ENCODE measurements around the gene KAT2B. TPM values are rescaled to one million over a fixed set of nuclear protein-coding genes. Genes with fewer than 3 reads are reported as not detected.

The KAT2B gene
- total and polyA plus RNA-seq, 2 of the 8 experiments (the other 6 are each of a cell fraction or from before 2014, with no cell fraction given), result 0.24 to 0.91 TPM

- Histone ChIP-seq H3K9me3 (ENCODE audit: insufficient read depth in 2 of 2, low read depth in 1 of 2, low read length in 1 of 2) (no peaks in the 10 kb centered on the region), H2BK15ac (ENCODE audit: low read length) (no peak overlapping the region), H3K27ac (ENCODE audit: low read depth, low read length) (no peak overlapping the region), H3K79me1 (ENCODE audit: low read depth, low read length) (no peaks in the 10 kb centered on the region), H3K4ac (replicated peaks; ENCODE audit: insufficient read length, low read depth, low read length) (no peak overlapping the region), H2BK120ac (replicated peaks; ENCODE audit: low read depth, low read length) (no peak overlapping the region), H3K36me3 (ENCODE audit: control insufficient read depth in 2 of 4, insufficient read depth in 4 of 4, low read length in 3 of 4) (no peaks in the 10 kb centered on the region), H3K23ac (ENCODE audit: insufficient read length) (no peak overlapping the region), H3K18ac (ENCODE audit: extremely low read depth, low read length) (no peak overlapping the region), H3K9ac (replicated peaks in 1 of 4; ENCODE audit: extremely low read depth in 1 of 4, low read depth in 3 of 4, low read length in 3 of 4) (no peak overlapping the region), H4K8ac (ENCODE audit: extremely low read depth, insufficient read depth, low read length) (no peak overlapping the region), H3K23me2 (ENCODE audit: low read depth, low read length) (no peaks in the 10 kb centered on the region), H3K4me2 (ENCODE audit: insufficient read depth in 1 of 2, low read depth in 2 of 2, low read length in 2 of 2) (no peak overlapping the region), H3K56ac (replicated peaks; ENCODE audit: insufficient read length, low read depth, low read length) (no peak overlapping the region), H3K4me3 (ENCODE audit: extremely low read depth in 1 of 4, insufficient read depth in 2 of 4, low read depth in 3 of 4, low read length in 4 of 4) (no peak overlapping the region), H2BK5ac (ENCODE audit: low read depth, low read length) (no peak overlapping the region), H3K14ac (ENCODE audit: insufficient read length) (no peak overlapping the region), H4K5ac (ENCODE audit: insufficient read length, low read depth, low read length) (no peak overlapping the region), H3K79me2 (ENCODE audit: control insufficient read depth in 1 of 2, insufficient read depth in 2 of 2, low read length in 2 of 2) (no peaks in the 10 kb centered on the region), H2BK20ac (ENCODE audit: low read length) (no peak overlapping the region), H2BK12ac (ENCODE audit: low read depth, low read length) (no peak overlapping the region), H2AFZ (ENCODE audit: low read length) (no peak overlapping the region), H4K91ac (replicated peaks; ENCODE audit: insufficient read length, low read length) (no peak overlapping the region), H3K27me3 (replicated peaks in 1 of 4; ENCODE audit: control insufficient read depth in 3 of 4, extremely low read depth in 1 of 4, insufficient read depth in 3 of 4, low read length in 3 of 4) (peaks cover 0 to 5% (median 2%) of the 10 kb centered on the region in 4 experiments; a peak in 3 of 7 replicates), H3K4me1 (replicated peaks in 1 of 4; ENCODE audit: control insufficient read depth in 3 of 4, insufficient read depth in 4 of 4, low read length in 3 of 4) (peaks cover 0 to 2% (median 0%) of the 10 kb centered on the region in 4 experiments; a peak in 1 of 7 replicates), H4K20me1 (replicated peaks in 1 of 2; ENCODE audit: control insufficient read depth in 1 of 2, insufficient read depth in 2 of 2, low read length in 2 of 2) (no peaks in the 10 kb centered on the region), H2AK5ac (ENCODE audit: low read depth, low read length) (no peak overlapping the region)
- ChIA-PET CTCF (ENCODE audit: partially characterized antibody) (interaction anchor here (1.3 kb wide), 1 partner anchor 180 kb away, joined by 4 read pairs; no protein-coding TSS in a partner anchor), POLR2A (ENCODE audit: partially characterized antibody) (no interaction called here)
- FAIRE-seq (no peak), DNase-seq (ENCODE audit: low read depth in 1 of 2, low spot score in 2 of 2) (no peak)
- WGBS, 2 experiments (ENCODE audit: extremely low coverage in 1 of 2, insufficient coverage in 1 of 2, insufficient read length in 1 of 2, insufficient replicate concordance in 2 of 2, low coverage in 1 of 2, low lambda C conversion rate in 2 of 2, missing lambda C conversion rate in 1 of 2), result 73% methylated on average over 3 of the region's 3 CpGs; no CpG with 5 or more reads in 1 of the 2 experiments
- TF ChIP-seq POLR2A (IDR thresholded peaks at IDR 0.05; ENCODE audit: control extremely low read depth in 1 of 2, low read depth in 2 of 2, low read length in 2 of 2), result no peak
- no peak for TF ChIP-seq TAF1 (IDR thresholded peaks at IDR 0.05; ENCODE audit: low read depth, low read length)
- no peak for TF ChIP-seq CBX5 (IDR thresholded peaks at IDR 0.05; ENCODE audit: low read depth, low read length)
- TF ChIP-seq CHD2 (IDR thresholded peaks at IDR 0.05; ENCODE audit: low read length), result no peak
- no peak for TF ChIP-seq E2F6 (IDR thresholded peaks at IDR 0.05)
- no peak for TF ChIP-seq GTF2F1 (IDR thresholded peaks at IDR 0.05; ENCODE audit: borderline replicate concordance, low read depth, low read length)
- TF ChIP-seq SIRT6 (IDR thresholded peaks at IDR 0.05; ENCODE audit: low read length), result no peak
- TF ChIP-seq YY1 (IDR thresholded peaks at IDR 0.05; ENCODE audit: low read depth, low read length), result no peak
- TF ChIP-seq JUN (IDR thresholded peaks at IDR 0.05; ENCODE audit: low read depth, low read length), result no peak
- TF ChIP-seq RXRA (IDR thresholded peaks at IDR 0.05; ENCODE audit: insufficient read depth, low read depth, low read length), result no peak
- no peak for TF ChIP-seq CTBP2 (IDR thresholded peaks at IDR 0.05; ENCODE audit: borderline replicate concordance, insufficient read depth, insufficient read length, low read length)
These were observed 24.1 kb downstream of the KAT2B start for GRCh38 chr3:20064387-20064786.
